G401.6 (cell line): ENCODE measurements around the gene CXCL10.
A peak's percentile ranks its signal among the peaks of the same experiment; 100 is the strongest.
"Not testable (repeated sequence)": the region's sequence is repeated elsewhere in the genome, so short reads cannot be mapped to it uniquely, and the experiment has no call there.

Experiments
- FAIRE-seq: peaks from 2 replicates; lab custom pipeline; 2012; peaks lifted over from hg19 to GRCh38; lab: Jason Lieb, UNC

CXCL10 gene

GRCh38 chr4:76023389-76023788, at the start of gene CXCL10:
Gene CXCL10, minus strand, starts transcription at chr4:76023497. Its CDS starts 66 bp downstream, at chr4:76023431.
- FAIRE-seq, result no peak

DNA sequence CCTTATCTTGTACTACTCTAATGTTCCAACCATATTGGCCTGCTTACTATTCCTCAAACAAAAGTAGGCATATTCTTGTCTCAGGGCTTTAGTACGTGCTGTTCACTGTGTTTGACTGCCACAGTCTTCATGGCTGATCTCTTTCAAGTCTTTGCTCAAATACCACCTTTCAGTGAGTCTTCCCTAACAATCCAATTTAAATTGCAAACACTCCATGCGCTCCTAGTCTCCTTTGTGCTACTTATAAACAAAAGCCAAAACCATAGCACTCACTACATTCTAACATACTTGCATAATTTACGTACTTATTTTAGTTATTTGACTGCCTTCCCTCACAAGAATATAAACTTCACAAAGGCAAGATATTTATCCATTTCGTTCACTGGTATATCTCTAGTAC, 49.5 kb upstream of the CXCL10 start:
- FAIRE-seq, result no peak

DNA sequence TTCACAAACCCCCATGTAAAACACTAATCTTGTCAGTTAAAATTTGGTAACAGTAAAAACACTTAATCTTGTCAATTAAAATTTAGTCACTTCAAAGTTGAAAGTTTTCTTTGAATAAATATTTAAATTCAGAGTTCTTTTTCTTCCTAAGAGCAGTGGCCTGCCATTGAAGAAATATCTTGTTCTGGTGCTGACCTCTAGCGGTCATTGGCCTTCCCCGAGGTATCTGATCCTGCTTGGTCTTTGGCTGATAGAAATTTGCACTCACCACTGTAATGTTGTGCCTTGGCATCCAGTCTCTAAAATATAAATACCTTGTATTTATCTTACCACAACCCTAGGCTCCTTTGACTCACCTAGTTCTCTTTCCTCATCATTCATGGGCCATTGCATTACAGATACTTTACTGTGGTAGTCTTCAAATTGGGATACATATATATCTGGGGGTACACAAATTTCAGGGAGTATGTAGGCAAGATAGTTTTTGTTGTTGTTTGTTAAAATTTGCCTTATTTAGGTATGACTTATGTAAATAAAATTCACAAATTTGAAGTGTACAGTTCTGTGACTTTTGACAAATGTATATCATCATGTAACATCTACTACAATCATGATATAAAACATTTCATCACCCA, 44.5 kb upstream of the CXCL10 start:
- peak; percentile 98 for FAIRE-seq

- FAIRE-seq, result no peak
Observed at GRCh38 chr4:76066546-76066945, 43.2 kb upstream of the CXCL10 start.

DNA sequence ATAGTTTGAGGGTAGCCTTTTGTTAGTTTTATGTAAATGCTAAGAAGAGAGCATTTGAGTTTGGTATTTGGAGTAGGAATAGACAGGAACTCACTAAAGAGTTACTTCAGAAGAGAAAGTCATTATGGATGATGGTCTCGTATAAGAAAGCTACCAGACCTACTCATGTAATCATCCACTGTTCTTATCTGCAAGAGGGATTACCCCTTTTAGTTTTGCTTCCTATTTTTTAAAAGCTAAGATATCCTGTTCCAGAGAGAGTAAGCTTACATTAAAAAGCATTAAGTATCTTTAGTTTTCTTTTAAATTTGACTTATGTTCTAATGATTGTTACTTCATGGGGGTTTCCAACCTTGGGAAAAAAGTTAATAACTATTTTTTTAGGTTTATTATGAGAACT, 38.7 kb upstream of the CXCL10 start:
- no peak for FAIRE-seq

- no peak for FAIRE-seq
Observed at GRCh38 chr4:76061421-76061820, 38.1 kb upstream of the CXCL10 start.

DNA sequence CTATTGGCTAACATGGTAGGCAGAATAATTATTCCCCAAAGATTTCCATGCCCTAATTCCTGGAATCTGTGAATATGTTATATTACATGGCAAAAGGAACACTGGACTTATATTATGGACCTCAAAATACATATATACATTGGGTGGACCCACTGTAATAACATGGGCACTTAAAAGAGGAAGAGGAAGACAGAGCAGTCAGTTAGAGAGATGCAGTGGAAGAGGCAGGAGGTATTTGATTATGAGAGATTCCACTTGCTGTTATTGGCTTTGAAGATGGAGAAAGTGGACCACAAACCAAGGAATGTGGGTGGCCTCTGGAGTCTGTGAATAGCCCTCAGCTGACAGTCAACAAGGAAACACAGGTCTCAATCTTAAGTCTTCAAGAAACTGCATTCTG, 37.2 kb upstream of the CXCL10 start:
- FAIRE-seq, result no peak

DNA sequence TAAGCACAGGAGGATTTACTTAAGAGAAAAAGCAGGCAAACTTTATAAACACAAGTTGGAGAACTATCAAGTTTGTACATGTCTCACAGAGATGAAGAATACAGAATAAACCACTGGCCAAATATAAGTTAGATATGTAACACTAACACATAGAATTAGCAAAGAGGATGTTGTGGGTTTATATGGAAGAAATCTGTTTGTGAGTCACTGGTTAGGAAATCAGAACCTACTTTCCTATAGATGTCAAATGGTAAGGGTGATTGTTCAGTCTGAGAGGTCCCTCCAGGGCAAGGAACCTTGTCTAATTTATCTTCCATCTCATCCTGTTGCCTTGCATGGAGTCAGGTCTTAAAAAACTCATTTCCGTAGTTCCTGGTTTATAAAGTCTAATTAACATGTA, 36.5 kb upstream of the CXCL10 start:
- no peak for FAIRE-seq

- no peak for FAIRE-seq
Observed at GRCh38 chr4:76058888-76059426, 35.7 kb upstream of the CXCL10 start.

DNA sequence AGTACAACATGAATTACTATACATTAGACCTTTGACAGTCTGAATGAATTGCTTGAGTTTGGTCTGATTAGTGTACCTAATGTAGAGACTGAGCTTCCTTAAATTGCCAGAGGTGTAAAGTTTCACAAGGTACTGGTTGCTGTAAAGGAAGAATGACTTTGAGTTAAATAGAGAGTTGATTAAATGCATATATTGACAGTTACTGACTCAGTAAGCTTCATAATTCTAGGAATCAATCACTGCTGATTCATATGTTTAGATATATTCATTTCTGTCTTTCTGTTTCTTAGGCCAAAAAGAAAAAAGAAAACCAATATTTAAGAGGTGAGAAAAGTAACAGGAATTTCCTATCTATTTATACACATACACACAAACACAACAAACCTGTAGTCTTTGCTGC, 35.0 kb upstream of the CXCL10 start:
- no peak for FAIRE-seq

GRCh38 chr4:76055421-76055820, 32.1 kb upstream of the CXCL10 start:
- FAIRE-seq, result no peak

GRCh38 chr4:76055016-76055415, 31.7 kb upstream of the CXCL10 start:
- no peak for FAIRE-seq

DNA sequence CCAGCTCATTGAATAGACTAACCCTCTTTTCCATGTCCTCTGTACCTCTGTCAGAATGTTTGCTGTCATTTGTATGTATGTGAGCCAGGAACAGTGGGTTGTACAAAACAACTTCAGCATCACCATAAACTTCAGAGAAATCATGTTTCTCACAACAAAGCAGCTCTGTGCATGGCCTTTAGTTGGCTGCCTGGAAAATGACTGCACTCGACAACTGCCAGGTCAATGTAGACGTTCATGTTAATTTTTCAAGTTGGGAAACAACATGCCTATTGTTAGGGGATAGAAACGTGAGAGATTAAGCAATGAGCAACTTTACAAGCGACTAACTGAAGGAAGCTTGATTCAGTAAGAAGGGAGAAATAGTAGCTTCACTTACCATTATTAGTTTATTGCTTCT, 30.4 kb upstream of the CXCL10 start:
- FAIRE-seq, result no peak

GRCh38 chr4:76050560-76051050, 27.3 kb upstream of the CXCL10 start:
- not testable (repeated sequence) for FAIRE-seq

GRCh38 chr4:76049860-76050416, 26.6 kb upstream of the CXCL10 start:
- FAIRE-seq, result not testable (repeated sequence)

- not testable (repeated sequence) for FAIRE-seq
Observed at GRCh38 chr4:76044686-76045085, 21.4 kb upstream of the CXCL10 start.

DNA sequence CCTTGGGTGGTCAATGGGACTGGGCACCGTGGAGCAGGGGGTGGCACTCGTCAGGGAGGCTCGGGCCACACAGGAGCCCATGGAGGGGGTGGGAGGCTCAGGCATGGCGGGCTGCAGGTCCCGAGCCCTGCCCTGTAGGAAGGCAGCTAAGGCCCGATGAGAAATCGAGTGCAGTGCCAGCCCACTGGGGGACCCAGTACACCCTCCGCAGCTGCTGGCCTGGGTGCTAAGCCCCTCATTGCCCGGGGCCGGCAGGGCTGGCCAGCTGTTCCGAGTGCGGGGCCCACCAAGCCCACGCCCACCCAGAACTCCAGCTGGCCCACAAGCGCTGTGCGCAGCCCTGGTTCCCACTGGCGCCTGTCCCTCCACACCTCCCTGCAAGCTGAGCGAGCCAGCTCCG, 20.0 kb upstream of the CXCL10 start:
- FAIRE-seq, result not testable (repeated sequence)

DNA sequence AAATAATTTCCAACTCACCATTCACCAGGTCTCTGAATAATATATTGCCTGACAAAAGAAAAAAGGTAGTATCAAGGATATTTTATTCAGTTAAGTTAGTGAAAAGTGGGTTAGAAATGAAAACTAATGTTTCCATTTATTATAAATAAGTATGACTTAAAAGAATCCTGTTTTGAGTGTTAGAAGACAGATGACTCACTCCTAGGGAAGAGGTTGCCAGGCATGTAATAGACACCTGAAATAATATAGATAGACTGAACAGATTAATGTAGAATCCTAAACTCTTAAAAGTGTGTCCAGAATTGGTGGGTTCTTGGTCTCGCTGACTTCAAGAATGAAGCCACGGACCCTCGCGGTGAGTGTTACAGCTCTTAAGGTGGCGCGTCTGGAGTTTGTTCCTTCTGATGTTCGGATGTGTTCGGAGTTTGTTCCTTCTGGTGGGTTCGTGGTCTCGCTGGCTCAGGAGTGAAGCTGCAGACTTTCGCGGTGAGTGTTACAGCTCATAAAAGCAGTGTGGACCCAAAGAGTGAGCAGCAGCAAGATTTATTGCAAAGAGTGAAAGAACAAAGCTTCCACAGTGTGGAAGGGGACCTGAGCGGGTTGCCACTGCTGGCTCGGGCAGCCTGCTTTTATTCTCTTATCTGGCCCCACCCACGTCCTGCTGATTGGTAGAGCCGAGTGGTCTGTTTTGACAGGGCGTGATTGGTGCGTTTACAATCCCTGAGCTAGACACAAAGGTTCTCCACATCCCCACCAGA, 19.1 kb upstream of the CXCL10 start:
- not testable (repeated sequence) for FAIRE-seq

GRCh38 chr4:76036855-76037254, 13.6 kb upstream of the CXCL10 start:
- FAIRE-seq, result no peak

GRCh38 chr4:76035799-76036380, 12.6 kb upstream of the CXCL10 start, which contains the start of gene CXCL11:
Gene CXCL11, minus strand, starts transcription at chr4:76036070. Its CDS starts 83 bp downstream, at chr4:76035987.
- no peak for FAIRE-seq

GRCh38 chr4:76035141-76035540, 11.8 kb upstream of the CXCL10 start:
- FAIRE-seq, result no peak

GRCh38 chr4:76029300-76029699, 6.0 kb upstream of the CXCL10 start:
- FAIRE-seq, result no peak

DNA sequence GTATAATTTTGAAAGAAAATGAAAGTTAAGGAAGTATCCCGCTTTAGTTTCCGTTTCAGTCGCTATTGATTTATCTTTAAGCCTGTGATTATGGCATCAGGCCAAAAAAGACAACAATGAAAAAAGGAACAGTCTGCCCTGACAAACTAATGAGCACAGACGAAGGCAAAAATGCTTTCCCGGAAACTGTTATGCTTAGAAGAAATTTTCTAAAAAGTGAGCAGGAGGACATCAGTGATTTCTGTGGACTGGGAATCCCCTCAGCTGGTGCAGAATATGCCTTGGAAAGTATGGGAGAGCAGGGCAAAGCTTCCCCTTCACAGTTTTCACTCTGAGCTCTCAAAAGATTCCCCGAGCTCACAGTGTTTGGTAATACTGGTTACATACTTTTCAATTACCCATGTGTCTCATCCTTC, 5.1 kb upstream of the CXCL10 start:
- FAIRE-seq, result no peak
